HG02885 (cell line): ENCODE measurements around the gene ARHGEF19.
"Not testable (repeated sequence)": the region's sequence is repeated elsewhere in the genome, so short reads cannot be mapped to it uniquely, and the experiment has no call there.

ENCODE experiments used
- ATAC-seq: cut with Tn5 transposase; IDR thresholded peaks from one replicate; pipeline ENCODE4 v1.9.1; 2021; ENCODE audit warnings: mild to moderate bottlenecking; ENCODE audit not compliant: unreplicated experiment, poor library complexity

Gene ARHGEF19

GRCh38 chr1:16224472-16224871, 12.0 kb upstream of the ARHGEF19 start:
- ATAC-seq: no peak

- not testable (repeated sequence) for ATAC-seq
Observed at GRCh38 chr1:16222716-16223115, 10.3 kb upstream of the ARHGEF19 start.

- ATAC-seq: no peak
Observed at GRCh38 chr1:16221499-16221898, 9.0 kb upstream of the ARHGEF19 start.

GRCh38 chr1:16219968-16220500, 7.6 kb upstream of the ARHGEF19 start:
- no peak for ATAC-seq

- ATAC-seq: no peak
Observed at GRCh38 chr1:16218674-16219071, 6.2 kb upstream of the ARHGEF19 start.

- no peak for ATAC-seq
Observed at GRCh38 chr1:16218014-16218673, 5.7 kb upstream of the ARHGEF19 start.

GRCh38 chr1:16217061-16217785, 4.8 kb upstream of the ARHGEF19 start:
- ATAC-seq: peak; percentile 92

- no peak for ATAC-seq
Observed at GRCh38 chr1:16215882-16216753, 3.7 kb upstream of the ARHGEF19 start.

GRCh38 chr1:16215240-16215639, 2.8 kb upstream of the ARHGEF19 start:
- not testable (repeated sequence) for ATAC-seq

- not testable (repeated sequence) for ATAC-seq
Observed at GRCh38 chr1:16213544-16213943, 1.1 kb upstream of the ARHGEF19 start.

GRCh38 chr1:16213013-16213412, 561 bp upstream of the ARHGEF19 start:
- no peak for ATAC-seq

GRCh38 chr1:16211824-16212223, 628 bp downstream of the ARHGEF19 start:
- ATAC-seq: no peak

GRCh38 chr1:16210581-16210980, 1.9 kb downstream of the ARHGEF19 start:
- ATAC-seq: no peak

GRCh38 chr1:16209847-16210407, 2.5 kb downstream of the ARHGEF19 start:
- ATAC-seq: no peak

GRCh38 chr1:16209132-16209846, 3.2 kb downstream of the ARHGEF19 start:
- no peak for ATAC-seq

GRCh38 chr1:16208270-16208987, 4.0 kb downstream of the ARHGEF19 start:
- ATAC-seq: no peak

GRCh38 chr1:16207318-16208269, 4.9 kb downstream of the ARHGEF19 start:
- ATAC-seq: no peak
